Cortex of kidney (tissue), 1 donor: Measurements from ENCODE around the gene TRIM8.

Experiments used
- DNase-seq: peaks from one replicate; lab custom pipeline; 2025; lab: John Stamatoyannopoulos, UW

TRIM8 gene

DNA sequence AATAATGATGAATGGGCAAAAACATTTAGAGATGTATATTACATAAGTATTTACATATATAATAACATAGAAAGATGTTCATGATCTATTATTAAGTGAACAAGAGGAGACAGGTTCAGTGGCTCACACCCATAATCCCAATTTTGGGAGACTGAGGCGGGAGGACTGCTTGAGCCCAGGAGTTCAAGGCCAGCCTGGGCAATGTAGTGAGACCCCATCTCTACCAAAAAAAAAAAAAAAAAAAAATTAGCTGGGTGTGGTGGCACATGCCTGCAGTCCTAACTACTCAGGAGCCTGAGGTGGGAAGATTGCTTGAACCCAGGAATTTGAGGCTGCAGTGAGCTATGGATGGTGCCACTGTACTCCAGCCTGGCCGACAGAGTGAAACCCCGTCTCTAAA, 57.5 kb downstream of the TRIM8 start:
- DNase-seq, result no peak

DNA sequence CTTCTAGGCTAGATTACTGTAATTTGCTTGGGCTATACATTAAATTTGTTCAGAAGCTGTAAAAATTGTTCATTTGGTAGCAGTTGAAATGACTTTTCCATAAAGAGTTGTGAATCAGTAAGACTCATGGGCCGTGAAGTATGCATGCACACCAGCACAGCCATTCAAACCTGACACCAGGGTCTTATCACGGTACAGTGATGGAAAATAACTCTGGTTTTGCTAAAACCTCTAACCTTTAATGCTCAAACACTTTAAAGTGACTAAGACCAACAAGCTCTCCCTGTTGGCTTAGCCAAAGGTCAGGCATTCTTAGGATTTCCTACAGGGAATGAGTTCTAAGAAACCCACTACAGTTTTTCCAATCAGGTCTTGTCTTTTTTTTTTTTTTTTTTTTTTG, 58.5 kb downstream of the TRIM8 start:
- DNase-seq, result no peak

DNA sequence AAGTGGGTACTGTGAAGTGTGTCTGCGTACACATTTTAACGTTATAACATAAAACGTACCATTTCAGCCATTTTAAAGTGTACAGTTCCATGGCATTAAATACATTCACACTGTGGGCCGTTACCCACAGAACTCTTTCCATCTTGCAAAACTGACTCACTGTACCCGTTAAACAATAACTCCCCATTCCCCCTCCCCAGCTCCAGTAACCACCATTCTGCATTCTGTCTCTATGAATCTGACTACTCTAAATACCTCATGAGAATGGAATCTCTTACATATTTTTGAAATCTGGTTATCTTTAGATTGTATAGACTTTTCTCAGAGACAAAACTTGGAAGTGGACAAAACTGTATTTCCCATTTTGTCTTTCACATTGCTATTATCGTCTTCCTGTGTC, 60.6 kb downstream of the TRIM8 start:
- no peak for DNase-seq

DNA sequence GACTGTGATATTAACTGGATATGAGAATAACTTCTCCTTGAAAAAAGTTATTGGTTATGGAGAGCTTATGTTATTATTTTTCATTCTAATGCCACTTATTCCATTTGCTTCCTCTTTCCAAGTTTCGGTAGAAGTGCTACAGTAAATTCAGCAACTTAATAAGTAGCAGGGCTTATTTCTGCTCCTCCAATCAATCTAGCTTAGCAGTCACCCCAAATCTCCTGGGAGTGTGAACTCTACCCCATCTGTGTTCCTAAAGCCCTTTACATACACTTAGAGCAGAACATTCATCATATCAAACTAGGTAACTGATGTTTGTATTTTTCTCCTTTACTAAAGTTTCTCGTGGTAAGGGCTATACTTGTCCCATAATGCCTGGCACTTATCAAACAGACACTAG, 61.3 kb downstream of the TRIM8 start:
- DNase-seq, result no peak
